ENCODE results near the gene CSF3R.

DNA sequence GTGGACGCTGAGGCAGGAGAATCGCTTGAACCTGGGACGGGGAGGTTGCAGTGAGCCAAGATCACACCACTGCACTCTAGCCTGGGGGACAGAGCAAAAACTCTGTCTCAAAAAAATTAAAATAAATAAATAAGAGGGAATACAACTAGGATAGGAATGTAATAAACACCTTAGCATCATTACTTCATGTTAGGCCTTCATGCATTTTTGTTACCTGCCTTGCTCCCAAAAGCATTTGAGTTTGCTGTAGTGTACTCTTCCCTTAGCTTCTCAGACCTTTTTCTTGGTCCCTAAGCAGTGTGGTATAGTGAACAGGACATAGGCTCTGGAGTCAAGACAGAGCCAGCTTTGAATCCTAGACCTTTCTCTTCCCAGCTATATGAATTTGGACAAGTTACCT lies 29.7 kb downstream of the CSF3R start:
- TF ChIP-seq EZH2 (IDR thresholded peaks at IDR 0.05; ENCODE audit: insufficient read depth, poor library complexity, severe bottlenecking) (no peak), EZH2phosphoT487 (IDR thresholded peaks at IDR 0.05; ENCODE audit: insufficient read depth, low read depth) (no peak)
